B cell (primary cell): Measurements from ENCODE around the gene MICAL3. TPM values are rescaled to one million over a fixed set of nuclear protein-coding genes. Genes with fewer than 3 reads are reported as not detected.

Source experiments
- ATAC-seq: fragments of 200-7000 bp; cut with Tn5 transposase; one replicate; pipeline ENCODE4 v1.10.0; 2021; ENCODE audit warnings: low read depth, mild to moderate bottlenecking, moderate number of reproducible peaks, moderate library complexity
- CTCF ChIA-PET: fragments of 350-600 bp; sonication (Branson Sonifier 250); formaldehyde crosslinking; loops from one replicate; lab custom pipeline; 2021; ENCODE audit warnings: antibody characterized with exemption, inconsistent platforms; lab: Charles Lee
- POLR2A ChIA-PET: fragments of 350-600 bp; sonication (Branson Sonifier 250); formaldehyde crosslinking; loops from one replicate; lab custom pipeline; 2021; ENCODE audit warnings: antibody characterized with exemption; lab: Charles Lee
- DNase-seq: peaks from one replicate; pipeline ENCODE4 v3.0.0; 2013
- H2AFZ ChIP-seq: 2 replicates; pipeline ENCODE4 v1.6.1; 2012; ENCODE audit warnings: mild to moderate bottlenecking, low read depth, low read length; ENCODE audit not compliant: insufficient read depth, poor library complexity, severe bottlenecking
- H3K27ac ChIP-seq, 2 donors: 1 replicate in 1 of 2; 2 replicates in 1 of 2; pipeline ENCODE4 v1.5.1; 2012 to 2013; ENCODE audit warnings: low read length in 2 of 2, mild to moderate bottlenecking in 2 of 2, moderate library complexity in 1 of 2
- H3K27me3 ChIP-seq, 4 experiments: fragments of 200-600 bp in 1 of 4; sonication (generic) in 1 of 4; replicated peaks in 1 of 4; 1 replicate in 2 of 4; 2 replicates in 2 of 4; pipeline versions ENCODE4 v1.6.1 to v1.7.0; 2013 to 2016; ENCODE audit warnings: low read length in 3 of 4, mild to moderate bottlenecking in 2 of 4, mixed read lengths in 1 of 4, moderate library complexity in 1 of 4; ENCODE audit not compliant: insufficient read depth in 4 of 4, control insufficient read depth in 3 of 4; ENCODE audit errors: control extremely low read depth in 1 of 4
- H3K36me3 ChIP-seq, 2 experiments: replicated peaks in 1 of 2; 1 replicate in 1 of 2; 2 replicates in 1 of 2; pipeline versions ENCODE4 v1.6.1 to v1.7.1; 2013; ENCODE audit warnings: low read length in 1 of 2; ENCODE audit not compliant: insufficient read depth in 2 of 2, control insufficient read depth in 1 of 2; ENCODE audit errors: control extremely low read depth in 1 of 2, extremely low read depth in 1 of 2
- H3K4me1 ChIP-seq, 2 donors: fragments of 200-600 bp in 1 of 2; sonication (generic) in 1 of 2; 1 replicate in 1 of 2; 2 replicates in 1 of 2; pipeline versions ENCODE4 v1.5.1 to v1.6.1; 2013 to 2017; ENCODE audit warnings: low read length in 2 of 2; ENCODE audit not compliant: control insufficient read depth in 2 of 2, insufficient read depth in 2 of 2
- H3K4me2 ChIP-seq: replicated peaks from 2 replicates; pipeline ENCODE3; 2012; ENCODE audit warnings: mild to moderate bottlenecking, low read depth, low read length; ENCODE audit not compliant: poor library complexity, severe bottlenecking
- H3K4me3 ChIP-seq, 5 experiments: fragments of 200-600 bp in 1 of 5; sonication (generic) in 1 of 5; 1 replicate in 3 of 5; 2 replicates in 2 of 5; pipeline versions ENCODE4 v1.5.1 to v1.7.0; 2011 to 2016; ENCODE audit warnings: low read length in 4 of 5, mild to moderate bottlenecking in 4 of 5, low read depth in 2 of 5, control low read depth in 1 of 5, moderate library complexity in 1 of 5; ENCODE audit not compliant: insufficient read depth in 1 of 5; ENCODE audit errors: control extremely low read depth in 1 of 5, extremely low read depth in 1 of 5
- H3K79me2 ChIP-seq: fragments of 200-600 bp; sonication (generic); one replicate; pipeline ENCODE4 v1.6.0; 2016; ENCODE audit warnings: low read length; ENCODE audit not compliant: control insufficient read depth, insufficient read depth
- H3K9ac ChIP-seq: fragments of 200-600 bp; sonication (generic); 2 replicates; pipeline ENCODE4 v1.6.1; 2017; ENCODE audit warnings: mild to moderate bottlenecking, low read length, moderate library complexity
- H3K9me3 ChIP-seq, 3 donors: one replicate each; pipeline versions ENCODE4 v1.6.1 to v1.7.1; 2013; ENCODE audit warnings: low read length in 2 of 3; ENCODE audit not compliant: control insufficient read depth in 2 of 3, insufficient read depth in 1 of 3; ENCODE audit errors: control extremely low read depth in 1 of 3
- H4K20me1 ChIP-seq: 2 replicates; pipeline ENCODE4 v1.6.0; 2012; ENCODE audit warnings: mild to moderate bottlenecking, low read length; ENCODE audit not compliant: insufficient read depth, control insufficient read depth, poor library complexity, severe bottlenecking
- H3K27ac Mint-ChIP-seq: one replicate; pipeline ENCODE4 v1.8.0; 2021; ENCODE audit warnings: mixed read lengths
- H3K27me3 Mint-ChIP-seq: one replicate; pipeline ENCODE4 v1.8.0; 2021; ENCODE audit warnings: mixed read lengths
- H3K4me1 Mint-ChIP-seq: one replicate; pipeline ENCODE4 v1.8.0; 2021; ENCODE audit warnings: mixed read lengths
- H3K4me3 Mint-ChIP-seq: one replicate; pipeline ENCODE4 v1.8.0; 2021; ENCODE audit warnings: mixed read lengths
- H3K9me3 Mint-ChIP-seq: one replicate; pipeline ENCODE4 v1.8.0; 2022; ENCODE audit warnings: mixed read lengths; ENCODE audit not compliant: insufficient read depth
- EZH2 ChIP-seq: IDR thresholded peaks from 2 replicates; pipeline ENCODE4 v1.6.1; 2012; ENCODE audit warnings: borderline replicate concordance, low read depth, mild to moderate bottlenecking, moderate library complexity, low read length; ENCODE audit not compliant: insufficient read depth, poor library complexity, severe bottlenecking
- WGBS: methylation state at CpG from one replicate; pipeline ENCODE4 v1.1.5; 2013; ENCODE audit warnings: missing lambda C conversion rate; ENCODE audit not compliant: insufficient coverage; 5-methylcytosine and 5-hydroxymethylcytosine counted together
- intact Hi-C: fragments of 100-400 bp; cut with micrococcal nuclease; formaldehyde crosslinking; loops from one replicate; pipeline ENCODE4 v1.10.0; 2022
- polyA plus RNA-seq: library from polyadenylated mRNA; depleted of rRNA; stranded (reverse); fragments of >200 nt; gene quantifications from 2 replicates; pipeline ENCODE4 v1.2.3, GENCODE V29; 2012
- total RNA-seq, 2 donors: library from RNA; stranded (reverse); fragments of 120-200 nt in 1 of 2; gene quantifications; 1 replicate in 1 of 2; 2 replicates in 1 of 2; pipeline versions ENCODE4 v1.2.3 to v1.2.4, GENCODE V29; 2013 to 2022
- TF ChIP-seq, protein P1 (sequence below): fragments of 200-600 bp; IDR thresholded peaks from one replicate; pipeline ENCODE4 v1.8.0; 2022; ENCODE audit warnings: antibody characterized with exemption, mild to moderate bottlenecking

MICAL3 gene
- total and polyA plus RNA-seq, 2 donors (not counting 1 experiment from before 2014, with no cell fraction given), result 50.5 to 253 TPM

DNA sequence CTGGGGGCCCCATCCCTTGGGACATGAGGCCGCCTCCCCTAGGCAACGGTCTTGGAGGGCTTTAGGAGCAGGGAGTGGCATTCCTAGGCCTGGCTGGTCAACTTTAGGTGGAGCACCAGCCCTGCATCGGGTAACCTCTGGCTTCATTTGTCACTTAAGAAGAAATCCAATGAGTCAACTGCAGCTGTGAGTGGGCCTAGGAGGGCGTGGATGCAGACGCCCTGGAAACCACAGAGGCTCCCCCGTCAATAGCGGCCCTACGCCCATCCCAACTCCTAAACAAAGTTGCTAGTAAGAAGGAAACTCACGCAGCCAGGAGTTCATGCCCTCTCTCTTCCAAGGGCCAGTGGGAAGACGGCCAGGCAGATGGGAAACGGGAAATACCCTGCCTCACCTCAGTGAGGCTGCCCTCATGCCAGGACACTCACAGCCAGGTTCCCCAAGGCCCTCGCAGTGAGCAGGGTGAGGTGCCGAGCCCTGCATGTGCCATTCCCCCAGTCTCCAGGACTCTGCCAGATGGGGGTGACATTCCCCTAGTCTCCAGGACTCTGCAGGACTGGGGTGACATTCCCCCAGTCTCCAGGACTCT is 270.9 kb downstream of the MICAL3 start:
- ATAC-seq (no peak), DNase-seq (no peak)
- CTCF ChIA-PET, result interaction anchor here (0.9 to 2.4 kb wide), 8 partner anchors 12 to 322 kb away, joined by 3 to 30 read pairs (median 9); no protein-coding TSS in a partner anchor
- Histone ChIP-seq H3K27me3 (no peaks in the 10 kb centered on the region), H2AFZ (no peak overlapping the region), H3K9me3 (no peaks in the 10 kb centered on the region), H3K4me2 (no peak overlapping the region), H3K9ac (no peak overlapping the region), H3K4me1 (no peaks in the 10 kb centered on the region), H3K36me3 (peaks cover 0 to under 1% of the 10 kb centered on the region in 2 experiments), H3K4me3 (no peak overlapping the region), H3K79me2 (peaks cover 81% of the 10 kb centered on the region), H3K27ac (no peak overlapping the region), H4K20me1 (peaks cover 26% of the 10 kb centered on the region)
- no peak overlapping the region for H3K4me3 Mint-ChIP-seq
- no peaks in the 10 kb centered on the region for H3K4me1 Mint-ChIP-seq
- H3K9me3 Mint-ChIP-seq, result no peaks in the 10 kb centered on the region
- intact Hi-C loops, result no loop called here
- WGBS, result 88% methylated on average over 11 of the region's 13 CpGs
- H3K27me3 Mint-ChIP-seq, result no peaks in the 10 kb centered on the region
- TF ChIP-seq EZH2, result no peak
- TF ChIP-seq, protein P1, sequence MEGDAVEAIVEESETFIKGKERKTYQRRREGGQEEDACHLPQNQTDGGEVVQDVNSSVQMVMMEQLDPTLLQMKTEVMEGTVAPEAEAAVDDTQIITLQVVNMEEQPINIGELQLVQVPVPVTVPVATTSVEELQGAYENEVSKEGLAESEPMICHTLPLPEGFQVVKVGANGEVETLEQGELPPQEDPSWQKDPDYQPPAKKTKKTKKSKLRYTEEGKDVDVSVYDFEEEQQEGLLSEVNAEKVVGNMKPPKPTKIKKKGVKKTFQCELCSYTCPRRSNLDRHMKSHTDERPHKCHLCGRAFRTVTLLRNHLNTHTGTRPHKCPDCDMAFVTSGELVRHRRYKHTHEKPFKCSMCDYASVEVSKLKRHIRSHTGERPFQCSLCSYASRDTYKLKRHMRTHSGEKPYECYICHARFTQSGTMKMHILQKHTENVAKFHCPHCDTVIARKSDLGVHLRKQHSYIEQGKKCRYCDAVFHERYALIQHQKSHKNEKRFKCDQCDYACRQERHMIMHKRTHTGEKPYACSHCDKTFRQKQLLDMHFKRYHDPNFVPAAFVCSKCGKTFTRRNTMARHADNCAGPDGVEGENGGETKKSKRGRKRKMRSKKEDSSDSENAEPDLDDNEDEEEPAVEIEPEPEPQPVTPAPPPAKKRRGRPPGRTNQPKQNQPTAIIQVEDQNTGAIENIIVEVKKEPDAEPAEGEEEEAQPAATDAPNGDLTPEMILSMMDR, result no peak
- POLR2A ChIA-PET, result no interaction called here
- no peak overlapping the region for H3K27ac Mint-ChIP-seq

DNA sequence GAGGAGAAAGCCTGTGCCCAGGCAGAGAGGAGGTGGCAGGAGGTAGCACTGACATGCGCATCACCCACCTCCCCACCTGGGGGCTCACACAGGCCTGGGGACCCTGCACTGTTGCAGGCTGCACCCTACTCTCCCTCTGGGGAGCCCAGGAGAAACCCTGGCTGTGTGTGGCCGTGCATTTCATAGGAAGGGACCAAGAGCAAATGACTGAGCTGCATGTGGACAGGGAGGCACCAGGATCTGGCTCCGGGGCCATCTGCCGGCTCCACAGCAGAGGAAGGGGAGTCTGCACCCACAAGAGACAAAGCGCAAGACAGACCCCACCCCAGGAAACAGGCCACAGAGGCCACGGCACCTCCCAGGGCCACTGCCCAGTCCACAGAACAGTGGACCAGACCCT is 272.8 kb downstream of the MICAL3 start:
- no peaks in the 10 kb centered on the region for H3K4me1 Mint-ChIP-seq
- peaks cover 62% of the 10 kb centered on the region for H3K79me2 ChIP-seq

More for the DNA sequence above, 272.8 kb downstream of the MICAL3 start:
- peaks cover 20% of the 10 kb centered on the region for H4K20me1 ChIP-seq
- no peaks in the 10 kb centered on the region for H3K9me3 ChIP-seq
- Mint-ChIP-seq H3K9me3 (no peaks in the 10 kb centered on the region), H3K27ac (no peak overlapping the region), H3K27me3 (no peaks in the 10 kb centered on the region), H3K4me3 (no peak overlapping the region)
- no peak overlapping the region for H3K4me2 ChIP-seq
- ATAC-seq (no peak), DNase-seq (no peak)
- WGBS, result 93% methylated on average over 6 of the region's 6 CpGs
- H3K27ac ChIP-seq, result no peak overlapping the region
- ChIA-PET CTCF (interaction anchor here (1.2 to 2.1 kb wide), 5 partner anchors 8 to 193 kb away, joined by 3 to 10 read pairs (median 5); no protein-coding TSS in a partner anchor), POLR2A (no interaction called here)
- no peaks in the 10 kb centered on the region for H3K27me3 ChIP-seq
- no peak overlapping the region for H2AFZ ChIP-seq
- no peak overlapping the region for H3K9ac ChIP-seq
- H3K4me1 ChIP-seq, result no peaks in the 10 kb centered on the region
- peaks cover 0 to 2% of the 10 kb centered on the region in 2 experiments for H3K36me3 ChIP-seq
- no peak overlapping the region for H3K4me3 ChIP-seq
- TF ChIP-seq EZH2, result no peak
- TF ChIP-seq, protein P1, result no peak
- intact Hi-C loops, result no loop called here
